ENCODE measurements around the gene FCGR3B. TPM values are rescaled to one million over a fixed set of nuclear protein-coding genes. Genes with fewer than 3 reads are reported as not detected.

The FCGR3B gene
- total RNA-seq, 1 donor from 2014 or later: 0.82 TPM

Other genes with a start within 250 kb of the FCGR3B start
- 6.5 TPM for gene FCGR2A, start 125.7 kb downstream of the FCGR3B start, total RNA-seq
- 0.82 TPM for gene HSPA6, start 106.6 kb downstream of the FCGR3B start, total RNA-seq
- 2.9 TPM for gene FCGR3A, start 81.4 kb downstream of the FCGR3B start, total RNA-seq
- 0.41 TPM for gene FCGR2B, start 32.0 kb upstream of the FCGR3B start, total RNA-seq
- not detected for gene FCRLA, start 76.1 kb upstream of the FCGR3B start, total RNA-seq
- 1.2 TPM for gene FCRLB, start 90.4 kb upstream of the FCGR3B start, total RNA-seq
- 58.7 TPM for gene DUSP12, start 118.6 kb upstream of the FCGR3B start, total RNA-seq
- 25.3 TPM for gene ATF6, start 135.1 kb upstream of the FCGR3B start, total RNA-seq